Stimulated activated CD8-positive, alpha-beta memory T cell treated with anti-CD3 and anti-CD28 coated beads, Interleukin-2, amount 100 ng/mL, for 48 hours (primary cell): ENCODE measurements around the gene GRK5.
"Not testable (repeated sequence)": the region's sequence is repeated elsewhere in the genome, so short reads cannot be mapped to it uniquely, and the experiment has no call there.

Source experiments
- DNase-seq, 2 donors: peaks; one replicate each; pipeline ENCODE4 v3.0.0-alpha.2; 2020; ENCODE audit warnings: low read depth in 2 of 2

The GRK5 gene

GRCh38 chr10:119250641-119251314 lies 43.4 kb downstream of the GRK5 start:
- no peak for DNase-seq

GRCh38 chr10:119251315-119251708 lies 43.9 kb downstream of the GRK5 start:
- no peak for DNase-seq

DNA sequence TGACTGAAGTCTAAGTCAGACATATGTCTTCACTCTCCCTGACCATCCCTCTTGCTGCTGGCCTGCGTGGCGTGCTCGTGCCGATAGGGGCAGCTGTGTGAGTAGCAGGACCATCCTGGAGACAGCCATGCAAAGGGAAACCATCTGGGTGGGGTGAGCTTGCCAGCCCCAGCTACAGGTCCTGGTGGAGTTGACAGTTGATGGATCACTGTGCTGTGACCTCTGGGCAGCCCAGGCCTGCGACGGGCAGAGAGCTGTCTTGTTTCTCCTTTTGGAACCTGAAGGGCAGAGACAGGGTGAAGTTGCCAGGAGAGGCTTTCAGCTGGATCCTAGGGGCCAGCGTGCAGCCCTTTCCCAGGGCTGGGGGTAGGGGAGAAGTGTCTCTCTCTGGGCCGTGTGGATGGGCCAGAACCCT lies 44.7 kb downstream of the GRK5 start:
- DNase-seq: no peak

DNA sequence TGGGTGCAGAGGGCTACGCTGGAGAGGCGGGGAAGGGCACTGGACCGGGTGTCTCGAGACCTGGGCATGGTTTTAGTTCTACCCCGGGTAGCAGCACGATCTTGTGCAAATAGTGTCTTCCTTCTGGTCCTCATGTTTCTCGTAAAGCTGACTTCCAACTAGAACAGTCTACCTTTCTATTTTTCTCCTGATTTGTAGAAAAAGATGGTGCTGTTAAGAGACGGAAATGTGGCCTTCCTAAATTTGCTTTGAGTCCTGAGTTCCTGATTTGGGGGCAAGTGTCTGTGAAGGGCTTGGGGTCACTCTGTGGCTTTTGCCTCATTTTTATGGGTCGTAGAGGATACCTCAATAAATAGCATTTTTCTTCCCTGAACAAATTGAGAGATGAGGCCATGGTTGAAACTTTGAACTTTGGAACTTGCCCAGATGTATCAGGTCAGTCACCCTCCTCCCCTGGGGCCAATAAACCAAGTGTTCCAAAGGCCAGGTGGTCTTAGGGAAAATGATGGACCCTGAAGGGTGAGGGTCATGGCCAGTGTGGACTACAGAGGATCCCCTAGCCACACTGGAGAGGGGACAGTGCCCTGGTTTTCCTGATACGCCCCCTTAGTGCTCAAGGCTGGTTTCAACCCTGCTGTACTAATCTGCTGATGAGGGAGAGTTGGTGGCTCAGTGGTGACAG lies 45.2 kb downstream of the GRK5 start:
- no peak for DNase-seq

- DNase-seq: peak; percentile 26 to 47
Measured at GRCh38 chr10:119253433-119254174, 46.2 kb downstream of the GRK5 start.

DNA sequence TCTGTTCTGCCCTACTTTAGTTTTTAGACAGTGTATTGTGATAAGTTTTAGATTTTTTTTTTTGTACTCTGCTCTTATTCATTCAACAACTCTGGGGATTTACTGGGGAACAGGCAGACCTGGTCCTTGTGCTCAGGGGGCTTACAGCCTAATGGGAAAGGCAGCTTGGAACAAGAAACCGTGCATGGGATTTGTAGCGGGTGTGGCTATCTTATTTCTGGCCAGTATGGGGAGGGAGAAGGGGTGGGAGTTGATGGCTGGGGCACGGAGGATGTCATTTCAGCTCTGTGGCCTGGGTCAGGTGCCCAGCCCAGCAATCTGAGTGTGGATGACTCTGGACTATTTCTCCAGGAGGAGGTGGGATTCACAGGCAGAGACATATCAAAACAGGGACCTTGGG lies 47.0 kb downstream of the GRK5 start:
- DNase-seq: no peak

DNA sequence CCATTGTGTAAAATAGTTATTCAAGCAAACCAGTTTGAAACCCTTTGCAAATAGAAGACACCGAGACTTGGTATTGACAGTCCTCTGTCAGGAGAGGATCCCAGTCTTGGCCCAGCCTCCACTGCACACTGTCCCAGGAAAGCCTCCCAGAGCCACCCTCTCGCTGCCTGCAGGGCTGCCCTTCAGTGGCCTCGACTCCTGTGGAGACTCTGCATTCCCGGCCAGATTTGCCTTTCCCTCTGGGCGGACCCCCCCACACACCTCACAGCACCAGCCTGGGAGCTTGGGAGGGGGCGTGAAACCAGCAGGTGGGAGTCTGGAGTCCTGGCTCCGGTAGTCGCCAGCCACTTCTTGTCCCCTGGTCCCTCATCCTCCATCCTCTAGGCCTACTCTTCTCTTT lies 48.7 kb downstream of the GRK5 start:
- DNase-seq: no peak

DNA sequence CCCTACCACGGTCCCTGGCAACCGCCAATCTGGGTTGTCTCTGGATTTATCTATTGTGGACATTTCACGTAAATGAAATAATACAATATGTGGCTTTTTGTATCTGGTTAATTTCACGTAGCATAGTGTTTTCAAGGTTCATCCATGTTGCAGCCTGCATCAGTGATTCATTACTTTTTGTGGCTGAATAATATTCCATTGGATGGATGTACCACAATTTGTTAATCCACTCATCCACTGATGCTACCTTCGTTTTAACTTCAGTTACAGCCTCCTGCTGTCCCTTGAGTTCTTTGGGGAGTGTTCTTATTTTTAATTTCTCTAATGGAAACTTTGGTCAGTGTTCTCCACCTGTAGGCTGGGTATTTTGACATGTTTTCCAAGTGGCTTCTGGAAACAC lies 49.5 kb downstream of the GRK5 start:
- no peak for DNase-seq

- no peak for DNase-seq
Measured at GRCh38 chr10:119257899-119258419, 50.6 kb downstream of the GRK5 start.

- no peak for DNase-seq
Measured at GRCh38 chr10:119259345-119259744, 52.0 kb downstream of the GRK5 start.

- not testable (repeated sequence) for DNase-seq
Measured at GRCh38 chr10:119261016-119261415, 53.6 kb downstream of the GRK5 start.

- DNase-seq: no peak
Measured at GRCh38 chr10:119263951-119264617, 56.7 kb downstream of the GRK5 start.

DNA sequence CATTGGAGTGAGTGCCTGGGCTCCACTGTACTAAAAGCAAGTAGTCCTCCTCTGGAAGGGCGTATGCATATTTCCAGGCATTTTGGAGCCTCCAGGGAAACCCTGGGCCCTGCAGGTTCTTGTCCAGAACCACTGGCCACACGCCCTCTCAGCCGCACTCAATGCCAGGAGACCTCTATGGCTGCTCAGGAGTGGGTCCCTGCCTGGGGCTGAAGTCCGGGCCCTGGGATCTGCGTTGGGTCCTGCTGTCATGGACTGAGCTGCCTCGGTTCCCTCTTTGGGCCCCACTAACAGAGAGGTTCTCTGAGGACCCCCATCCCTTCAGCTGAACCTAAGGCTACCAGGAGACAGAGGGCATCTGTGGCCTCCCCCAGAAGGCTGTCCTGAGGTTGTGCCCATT lies 58.3 kb downstream of the GRK5 start:
- no peak for DNase-seq

DNA sequence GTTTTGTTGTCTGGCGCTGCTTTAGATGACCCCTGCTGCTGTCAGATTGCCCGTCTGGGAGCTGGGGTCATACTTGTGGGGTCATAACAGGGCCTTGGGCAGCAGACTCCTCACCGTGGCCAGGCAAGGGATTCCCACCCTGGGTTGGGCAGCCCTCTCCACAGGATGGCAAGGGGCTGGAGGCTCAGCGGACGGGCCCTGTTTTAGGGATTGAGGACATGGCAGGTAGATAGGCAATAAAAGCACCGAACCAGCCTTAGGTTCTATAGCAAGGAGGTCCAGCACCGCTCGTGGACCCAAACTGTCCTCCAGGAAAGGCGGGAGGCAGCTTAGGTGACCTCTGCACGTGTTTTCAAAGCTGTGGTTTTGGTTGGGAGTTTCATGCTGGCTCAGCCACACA lies 60.0 kb downstream of the GRK5 start:
- DNase-seq: no peak

GRCh38 chr10:119268428-119268827 lies 61.1 kb downstream of the GRK5 start:
- DNase-seq: no peak

GRCh38 chr10:119268871-119269506 lies 61.6 kb downstream of the GRK5 start:
- DNase-seq: peak in 1 of 2 donors; percentile 40

GRCh38 chr10:119269737-119270136 lies 62.4 kb downstream of the GRK5 start:
- DNase-seq: no peak

DNA sequence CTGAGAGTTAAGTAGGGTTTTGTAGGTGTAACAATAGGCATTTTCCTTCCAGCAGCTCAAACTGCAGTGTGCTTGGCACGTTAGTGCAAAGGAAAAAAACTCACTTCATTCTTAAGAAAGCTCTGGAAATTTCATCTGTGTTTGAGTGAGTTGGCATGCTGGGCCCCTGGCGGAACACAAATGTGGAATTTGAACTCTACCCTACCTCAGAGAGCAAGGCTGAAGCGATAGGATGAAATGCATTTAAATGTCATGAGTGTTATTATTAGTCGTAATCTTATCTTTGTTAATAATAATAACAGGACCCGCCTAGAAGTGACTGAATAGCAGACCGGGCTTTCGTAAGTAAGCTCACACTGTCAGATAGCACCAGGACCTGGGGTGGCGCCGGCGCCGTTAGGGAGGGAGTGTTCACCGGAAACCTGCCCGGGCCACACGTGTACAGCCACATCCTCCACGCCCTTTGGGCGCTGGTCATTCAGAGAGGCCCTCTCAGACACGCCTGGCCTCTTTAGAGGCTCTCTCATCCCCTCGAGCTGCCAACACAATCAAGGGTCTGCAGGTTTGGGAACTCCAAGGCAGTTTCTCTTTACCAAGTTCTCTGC lies 63.5 kb downstream of the GRK5 start:
- peak; percentile 37 to 45 for DNase-seq

DNA sequence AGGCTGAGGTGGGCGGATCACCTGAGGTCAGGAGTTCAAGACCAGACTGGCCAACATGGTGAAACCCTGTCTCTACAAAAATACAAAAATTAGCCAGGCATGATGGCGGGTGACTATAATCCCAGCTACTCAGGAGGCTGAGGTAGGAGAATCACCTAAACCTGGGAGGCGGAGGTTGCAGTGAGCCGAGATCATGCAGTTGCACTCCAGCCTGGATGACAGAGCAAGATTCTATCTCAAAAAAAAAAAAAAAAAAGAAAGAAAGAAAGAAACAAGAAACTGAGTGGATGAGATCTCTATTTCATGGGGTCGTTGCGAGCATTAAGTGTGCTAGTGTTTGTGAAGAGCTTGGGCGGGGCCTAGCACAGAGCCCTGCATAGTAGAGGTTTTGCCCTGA lies 65.0 kb downstream of the GRK5 start:
- not testable (repeated sequence) for DNase-seq

GRCh38 chr10:119272736-119273135 lies 65.4 kb downstream of the GRK5 start:
- no peak for DNase-seq

- DNase-seq: no peak
Measured at GRCh38 chr10:119273413-119273812, 66.0 kb downstream of the GRK5 start.
